ENCODE data around the gene SYT12.
A peak's percentile ranks its signal among the peaks of the same experiment; 100 is the strongest.

The SYT12 gene

DNA sequence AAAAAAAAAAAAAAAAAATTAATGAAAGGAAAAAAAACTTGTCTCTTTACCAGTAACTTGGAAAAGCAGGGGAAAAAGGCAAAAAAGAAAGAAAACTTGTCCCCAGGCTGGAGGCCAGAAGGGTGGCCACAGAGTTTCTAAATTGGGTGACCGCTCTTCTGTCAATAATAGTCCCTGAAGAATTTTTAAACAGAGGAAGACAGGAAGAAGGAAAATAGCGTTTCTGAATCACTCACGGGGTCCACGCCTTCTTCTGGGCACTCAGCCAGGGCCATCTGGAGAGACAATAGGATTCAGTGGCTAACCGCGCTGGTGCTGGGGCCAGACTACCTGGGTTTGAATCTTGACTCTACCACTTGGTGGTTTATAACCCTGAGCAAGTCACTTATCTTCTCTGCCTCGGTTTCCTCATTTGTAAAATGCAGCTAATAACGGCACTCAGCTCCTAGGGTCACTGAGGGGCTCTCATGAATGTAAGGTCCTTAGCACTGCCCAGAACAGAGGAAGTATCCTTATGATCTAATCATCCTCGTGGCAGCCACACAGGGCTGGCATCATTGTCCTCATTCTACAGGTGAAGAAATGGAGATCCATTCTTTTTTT lies 40.9 kb upstream of the SYT12 start:
- TF ChIP-seq, protein P1, sequence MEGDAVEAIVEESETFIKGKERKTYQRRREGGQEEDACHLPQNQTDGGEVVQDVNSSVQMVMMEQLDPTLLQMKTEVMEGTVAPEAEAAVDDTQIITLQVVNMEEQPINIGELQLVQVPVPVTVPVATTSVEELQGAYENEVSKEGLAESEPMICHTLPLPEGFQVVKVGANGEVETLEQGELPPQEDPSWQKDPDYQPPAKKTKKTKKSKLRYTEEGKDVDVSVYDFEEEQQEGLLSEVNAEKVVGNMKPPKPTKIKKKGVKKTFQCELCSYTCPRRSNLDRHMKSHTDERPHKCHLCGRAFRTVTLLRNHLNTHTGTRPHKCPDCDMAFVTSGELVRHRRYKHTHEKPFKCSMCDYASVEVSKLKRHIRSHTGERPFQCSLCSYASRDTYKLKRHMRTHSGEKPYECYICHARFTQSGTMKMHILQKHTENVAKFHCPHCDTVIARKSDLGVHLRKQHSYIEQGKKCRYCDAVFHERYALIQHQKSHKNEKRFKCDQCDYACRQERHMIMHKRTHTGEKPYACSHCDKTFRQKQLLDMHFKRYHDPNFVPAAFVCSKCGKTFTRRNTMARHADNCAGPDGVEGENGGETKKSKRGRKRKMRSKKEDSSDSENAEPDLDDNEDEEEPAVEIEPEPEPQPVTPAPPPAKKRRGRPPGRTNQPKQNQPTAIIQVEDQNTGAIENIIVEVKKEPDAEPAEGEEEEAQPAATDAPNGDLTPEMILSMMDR (IDR thresholded peaks at IDR 0.05; ENCODE audit: poor library complexity, severe bottlenecking) = no peak
- Histone ChIP-seq H3K4me3 (ENCODE audit: severe bottlenecking) (no peak overlapping the region), H3K27ac (ENCODE audit: poor library complexity, severe bottlenecking) (peak overlapping the region; percentile 62), H3K36me3 (ENCODE audit: low read depth) (no peaks in the 10 kb centered on the region), H3K9me3 (ENCODE audit: severe bottlenecking) (peaks cover 5% of the 10 kb centered on the region), H3K27me3 (ENCODE audit: insufficient read depth, poor library complexity, severe bottlenecking) (no peaks in the 10 kb centered on the region), H3K4me1 (ENCODE audit: insufficient read depth, poor library complexity, severe bottlenecking) (peaks cover 24% of the 10 kb centered on the region)
- DNase-seq (ENCODE audit: low spot score) = peak; percentile 94
- peak; percentile 72 for ATAC-seq (ENCODE audit: low read depth)

DNA sequence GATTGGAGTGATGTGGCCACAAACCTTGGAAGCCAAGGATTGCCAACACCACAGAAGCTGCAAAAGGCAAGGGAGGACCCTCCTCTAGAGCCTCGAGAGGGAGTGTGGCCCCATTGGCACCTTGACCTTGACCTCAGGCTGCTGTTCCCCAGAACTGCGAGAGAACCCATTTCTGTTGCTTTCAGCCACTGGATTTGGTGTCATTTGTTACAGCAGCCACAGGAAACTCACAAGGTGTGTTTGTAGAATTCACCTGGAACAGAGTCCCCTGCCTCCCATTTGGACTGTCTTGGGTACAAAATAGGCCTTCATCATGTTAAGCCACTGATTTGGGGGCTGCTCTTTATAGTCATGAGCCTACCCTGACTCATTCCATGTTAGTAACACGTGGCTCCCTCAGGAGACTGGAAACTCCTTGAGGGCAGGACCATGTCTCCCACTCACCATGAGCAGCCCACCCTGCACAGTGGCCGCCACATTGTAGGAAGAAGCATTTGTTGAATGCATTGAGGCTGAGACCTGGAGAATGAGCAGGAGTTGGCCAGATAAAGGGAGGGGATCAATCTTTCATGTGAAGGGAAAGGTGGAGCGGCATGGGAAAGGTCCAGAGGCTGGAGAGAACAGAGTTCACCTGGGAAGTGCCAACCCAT lies 39.5 kb upstream of the SYT12 start:
- H3K27ac ChIP-seq (ENCODE audit: poor library complexity, severe bottlenecking) = peak overlapping the region; percentile 62
- peaks cover 5% of the 10 kb centered on the region for H3K9me3 ChIP-seq (ENCODE audit: severe bottlenecking)
- H3K4me1 ChIP-seq (ENCODE audit: insufficient read depth, poor library complexity, severe bottlenecking) = peaks cover 24% of the 10 kb centered on the region
- no peaks in the 10 kb centered on the region for H3K36me3 ChIP-seq (ENCODE audit: low read depth)
- no peak overlapping the region for H3K4me3 ChIP-seq (ENCODE audit: severe bottlenecking)
- TF ChIP-seq, protein P1 (IDR thresholded peaks at IDR 0.05; ENCODE audit: poor library complexity, severe bottlenecking) = no peak
- DNase-seq (ENCODE audit: low spot score) (no peak), ATAC-seq (ENCODE audit: low read depth) (no peak)
- H3K27me3 ChIP-seq (ENCODE audit: insufficient read depth, poor library complexity, severe bottlenecking) = no peaks in the 10 kb centered on the region

DNA sequence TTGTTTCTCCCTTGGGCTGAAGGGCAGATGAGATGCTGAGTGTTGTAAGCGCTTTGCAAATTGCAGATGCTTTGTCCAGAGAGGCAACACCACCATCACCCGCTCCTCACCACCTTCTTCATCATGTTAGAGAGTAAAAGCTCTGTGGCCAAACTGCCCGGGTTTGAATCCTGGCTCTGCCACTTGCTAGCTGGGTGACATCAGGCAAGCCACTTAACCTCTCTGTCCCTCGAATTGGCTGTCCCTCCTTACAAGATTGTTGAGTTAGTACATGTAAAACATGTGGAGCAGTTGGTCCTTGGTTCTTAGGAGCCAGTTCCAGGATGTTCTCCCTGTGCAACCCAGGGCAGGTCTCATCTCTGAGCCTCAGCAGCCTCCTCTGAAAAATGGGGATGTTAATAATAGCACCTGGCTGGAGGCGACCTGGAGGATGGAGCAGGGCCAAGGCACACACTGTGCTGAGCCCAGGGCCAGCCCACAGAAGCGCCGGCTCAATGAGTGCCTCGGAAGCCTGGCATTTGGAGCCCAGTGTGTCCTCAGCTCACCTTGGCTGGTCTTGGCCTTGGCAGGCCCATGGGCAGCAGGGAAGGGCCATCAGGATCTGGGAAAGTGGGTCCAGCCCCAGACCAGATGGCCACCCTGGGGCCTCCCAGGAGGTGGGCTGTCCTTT lies 37.3 kb upstream of the SYT12 start:
- no peak overlapping the region for H3K27ac ChIP-seq (ENCODE audit: poor library complexity, severe bottlenecking)
- peaks cover 24% of the 10 kb centered on the region for H3K4me1 ChIP-seq (ENCODE audit: insufficient read depth, poor library complexity, severe bottlenecking)
- H3K36me3 ChIP-seq (ENCODE audit: low read depth) = no peaks in the 10 kb centered on the region
- no peaks in the 10 kb centered on the region for H3K9me3 ChIP-seq (ENCODE audit: severe bottlenecking)
- H3K27me3 ChIP-seq (ENCODE audit: insufficient read depth, poor library complexity, severe bottlenecking) = no peaks in the 10 kb centered on the region
- DNase-seq (ENCODE audit: low spot score) (no peak), ATAC-seq (ENCODE audit: low read depth) (no peak)
- TF ChIP-seq, protein P1 (IDR thresholded peaks at IDR 0.05; ENCODE audit: poor library complexity, severe bottlenecking) = no peak
- no peak overlapping the region for H3K4me3 ChIP-seq (ENCODE audit: severe bottlenecking)

DNA sequence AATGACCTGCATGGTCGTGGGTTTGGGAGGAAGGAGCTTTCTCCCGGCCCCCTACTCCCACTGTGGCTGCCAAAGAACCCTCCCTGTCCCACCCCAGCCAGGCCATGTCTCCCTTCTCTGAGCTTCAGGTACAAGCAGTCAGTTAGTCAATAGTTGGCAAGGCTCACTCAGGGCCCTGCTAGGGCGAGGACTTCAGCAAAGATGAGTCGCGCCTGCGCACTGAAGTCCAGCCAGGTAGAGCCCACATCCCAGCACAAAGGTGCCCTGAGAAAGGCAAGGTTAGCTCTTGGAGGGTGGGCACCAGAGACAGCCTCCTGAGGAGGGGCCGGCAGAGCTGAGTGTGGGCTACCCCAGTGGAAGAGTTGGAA lies 36.8 kb upstream of the SYT12 start:
- Histone ChIP-seq H3K4me3 (ENCODE audit: severe bottlenecking) (no peak overlapping the region), H3K4me1 (ENCODE audit: insufficient read depth, poor library complexity, severe bottlenecking) (peaks cover 24% of the 10 kb centered on the region), H3K27me3 (ENCODE audit: insufficient read depth, poor library complexity, severe bottlenecking) (no peaks in the 10 kb centered on the region), H3K9me3 (ENCODE audit: severe bottlenecking) (no peaks in the 10 kb centered on the region), H3K36me3 (ENCODE audit: low read depth) (no peaks in the 10 kb centered on the region), H3K27ac (ENCODE audit: poor library complexity, severe bottlenecking) (no peak overlapping the region)
- ATAC-seq (ENCODE audit: low read depth) (peak; percentile 43; the same call in 1 of the 3 replicates), DNase-seq (ENCODE audit: low spot score) (no peak)
- TF ChIP-seq, protein P1 (IDR thresholded peaks at IDR 0.05; ENCODE audit: poor library complexity, severe bottlenecking) = no peak

Data from RWPE2 (cell line).